PC-3 (cell line): ENCODE data around the gene PACSIN2. TPM values are rescaled to one million over a fixed set of nuclear protein-coding genes. Genes with fewer than 3 reads are reported as not detected.

ENCODE experiments used
- ATAC-seq: fragments of 200-7000 bp; cut with Tn5 transposase; 2 replicates; pipeline ENCODE4 v1.9.1; 2020; ENCODE audit warnings: mild to moderate bottlenecking, moderate library complexity
- BruUV-seq: library from RNA; stranded (reverse); fragments of 400-500 nt; replicated peaks from 2 replicates; lab custom pipeline; 2021; lab: Mats Ljungman, UMichigan
- CTCF ChIA-PET: fragments of 300-600 bp; sonication (Branson Sonifier 250); formaldehyde crosslinking; loops from one replicate; lab custom pipeline; 2022; ENCODE audit warnings: antibody characterized with exemption; lab: Charles Lee
- POLR2A ChIA-PET: fragments of 300-600 bp; sonication (Branson Sonifier 250); formaldehyde crosslinking; loops from one replicate; lab custom pipeline; 2022; ENCODE audit warnings: antibody characterized with exemption; ENCODE audit not compliant: unreplicated experiment; lab: Charles Lee
- DNase-seq: peaks from one replicate; pipeline ENCODE4 v3.0.0-alpha.2; 2015
- H2AFZ ChIP-seq: fragments of 300-600 bp; sonication (generic); 2 replicates; pipeline ENCODE4 v1.6.0; 2016; ENCODE audit warnings: antibody characterized with exemption, low read length
- H3F3A ChIP-seq: fragments of 300-600 bp; sonication (generic); one replicate; pipeline ENCODE4 v1.6.0; 2017; ENCODE audit warnings: antibody characterized with exemption, low read length, control low read depth, mild to moderate bottlenecking; ENCODE audit not compliant: unreplicated experiment
- H3K27ac ChIP-seq: fragments of 300-600 bp; sonication (generic); 2 replicates; pipeline ENCODE4 v1.5.1; 2016; ENCODE audit warnings: mild to moderate bottlenecking, low read length
- H3K27me3 ChIP-seq: fragments of 300-600 bp; sonication (generic); 2 replicates; pipeline ENCODE4 v1.6.1; 2016; ENCODE audit warnings: low read length, mixed read lengths
- H3K36me3 ChIP-seq: fragments of 300-600 bp; sonication (generic); 2 replicates; pipeline ENCODE4 v1.6.1; 2016; ENCODE audit warnings: low read depth, mixed run types, low read length, mixed read lengths
- H3K4me1 ChIP-seq: fragments of 300-600 bp; sonication (generic); 2 replicates; pipeline ENCODE4 v1.5.1; 2016; ENCODE audit warnings: low read length; ENCODE audit not compliant: insufficient read depth
- H3K4me2 ChIP-seq: fragments of 300-600 bp; sonication (generic); 2 replicates; pipeline ENCODE4 v1.6.0; 2016; ENCODE audit warnings: low read length
- H3K4me3 ChIP-seq: fragments of 300-600 bp; sonication (generic); 2 replicates; pipeline ENCODE4 v1.5.1; 2016; ENCODE audit warnings: mild to moderate bottlenecking, low read length, mixed read lengths
- H3K79me2 ChIP-seq: fragments of 300-600 bp; sonication (generic); 2 replicates; pipeline ENCODE4 v1.6.1; 2017; ENCODE audit warnings: low read length, mixed read lengths
- H3K9ac ChIP-seq: fragments of 300-600 bp; sonication (generic); 2 replicates; pipeline ENCODE4 v1.6.0; 2016; ENCODE audit warnings: mild to moderate bottlenecking, low read length
- H3K9me2 ChIP-seq: fragments of 300-600 bp; sonication (generic); replicated peaks from 2 replicates; pipeline ENCODE4 v1.6.1; 2016; ENCODE audit warnings: mixed run types, low read length, mixed read lengths
- H3K9me3 ChIP-seq: fragments of 300-600 bp; sonication (generic); 2 replicates; pipeline ENCODE4 v1.6.1; 2016; ENCODE audit warnings: low read length, mixed read lengths
- H4K20me1 ChIP-seq: fragments of 300-600 bp; sonication (generic); 2 replicates; pipeline ENCODE4 v1.6.1; 2016; ENCODE audit warnings: low read length, mixed read lengths
- EZH2 ChIP-seq: fragments of 300-600 bp; sonication (generic); IDR thresholded peaks from one replicate; pipeline ENCODE4 v1.6.1; 2017; ENCODE audit warnings: antibody characterized with exemption, mild to moderate bottlenecking, low read length; ENCODE audit not compliant: unreplicated experiment
- EZH2phosphoT487 ChIP-seq: fragments of 300-600 bp; sonication (generic); IDR thresholded peaks from 2 replicates; pipeline ENCODE4 v1.6.1; 2018; ENCODE audit warnings: mild to moderate bottlenecking, antibody characterized with exemption, low read length, borderline replicate concordance
- intact Hi-C: fragments of 100-400 bp; cut with micrococcal nuclease; formaldehyde crosslinking; loops from 2 replicates; pipeline ENCODE4 v1.9.0; 2023
- total RNA-seq: library from RNA; depleted of rRNA; stranded (reverse); fragments of >200 nt; gene quantifications from 2 replicates; pipeline ENCODE4 v1.2.3, GENCODE V29; 2014
- TF ChIP-seq, protein P1 (sequence below): fragments of 300-600 bp; sonication (generic); conservative IDR thresholded peaks from 2 replicates; pipeline ENCODE4 v1.5.1; 2017; ENCODE audit warnings: antibody characterized with exemption, low read depth, mild to moderate bottlenecking, low read length

PACSIN2 gene
- total RNA-seq, 1 experiment from 2014 or later: 25.7 TPM

DNA sequence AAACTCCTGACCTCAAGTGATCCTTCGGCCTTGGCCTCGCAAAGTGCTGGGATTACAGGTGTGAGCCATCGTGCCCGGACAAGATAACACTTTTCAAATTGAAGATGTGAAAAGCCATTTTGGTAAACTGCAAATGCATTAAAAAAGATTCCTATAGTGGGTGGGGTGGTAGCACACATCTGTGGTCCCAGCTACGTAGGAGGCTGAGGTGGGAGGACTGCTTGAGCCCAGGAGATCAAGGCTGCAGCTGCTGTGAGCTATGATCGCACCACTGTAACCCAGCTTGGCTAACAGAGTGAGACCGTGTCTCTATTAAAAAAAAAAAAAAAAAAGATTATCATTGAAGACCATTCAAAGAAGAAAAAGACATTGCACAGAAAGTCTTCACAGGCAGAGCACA lies 140.9 kb downstream of the PACSIN2 start:
- DNase-seq (no peak), ATAC-seq (no peak)
- TF ChIP-seq EZH2phosphoT487 (no peak), EZH2 (no peak)
- TF ChIP-seq, protein P1, sequence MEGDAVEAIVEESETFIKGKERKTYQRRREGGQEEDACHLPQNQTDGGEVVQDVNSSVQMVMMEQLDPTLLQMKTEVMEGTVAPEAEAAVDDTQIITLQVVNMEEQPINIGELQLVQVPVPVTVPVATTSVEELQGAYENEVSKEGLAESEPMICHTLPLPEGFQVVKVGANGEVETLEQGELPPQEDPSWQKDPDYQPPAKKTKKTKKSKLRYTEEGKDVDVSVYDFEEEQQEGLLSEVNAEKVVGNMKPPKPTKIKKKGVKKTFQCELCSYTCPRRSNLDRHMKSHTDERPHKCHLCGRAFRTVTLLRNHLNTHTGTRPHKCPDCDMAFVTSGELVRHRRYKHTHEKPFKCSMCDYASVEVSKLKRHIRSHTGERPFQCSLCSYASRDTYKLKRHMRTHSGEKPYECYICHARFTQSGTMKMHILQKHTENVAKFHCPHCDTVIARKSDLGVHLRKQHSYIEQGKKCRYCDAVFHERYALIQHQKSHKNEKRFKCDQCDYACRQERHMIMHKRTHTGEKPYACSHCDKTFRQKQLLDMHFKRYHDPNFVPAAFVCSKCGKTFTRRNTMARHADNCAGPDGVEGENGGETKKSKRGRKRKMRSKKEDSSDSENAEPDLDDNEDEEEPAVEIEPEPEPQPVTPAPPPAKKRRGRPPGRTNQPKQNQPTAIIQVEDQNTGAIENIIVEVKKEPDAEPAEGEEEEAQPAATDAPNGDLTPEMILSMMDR: no peak
- H4K20me1 ChIP-seq: no peaks in the 10 kb centered on the region
- no peaks in the 10 kb centered on the region for H3K4me1 ChIP-seq
- no peaks in the 10 kb centered on the region for H3K9me2 ChIP-seq
- ChIA-PET CTCF (no interaction called here), POLR2A (no interaction called here)
- H3K27me3 ChIP-seq: no peaks in the 10 kb centered on the region
- no peaks in the 10 kb centered on the region for H3K79me2 ChIP-seq
- no peaks in the 10 kb centered on the region for H3K9me3 ChIP-seq
- intact Hi-C loops: no loop called here
- no peak overlapping the region for H3K4me3 ChIP-seq
- no peaks in the 10 kb centered on the region for H3F3A ChIP-seq
- no TSS peak for BruUV-seq
- no peak overlapping the region for H2AFZ ChIP-seq
- no peak overlapping the region for H3K9ac ChIP-seq
- no peak overlapping the region for H3K27ac ChIP-seq
- no peaks in the 10 kb centered on the region; the same call in 1 of the 2 replicates for H3K36me3 ChIP-seq
- no peak overlapping the region for H3K4me2 ChIP-seq

DNA sequence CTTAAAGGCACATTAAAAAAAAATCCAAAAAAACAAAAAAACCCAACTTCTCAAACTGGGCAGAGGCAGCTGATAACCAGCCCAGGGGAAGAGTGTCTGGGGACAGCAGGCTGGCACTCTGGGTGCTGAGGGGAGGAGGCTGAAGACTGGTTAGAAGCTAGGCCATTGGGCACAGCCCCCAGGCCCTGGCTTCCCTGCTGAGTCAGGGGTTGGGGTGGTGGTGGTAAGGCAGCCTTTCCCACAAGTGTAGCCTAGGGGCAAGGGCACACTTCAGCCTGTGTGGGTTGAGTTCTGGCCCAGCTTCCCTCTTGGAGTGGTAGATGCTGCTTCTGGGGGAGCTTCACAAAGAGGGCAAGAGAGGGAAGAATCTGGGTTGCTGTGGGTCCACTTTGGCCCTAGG lies 141.6 kb downstream of the PACSIN2 start:
- BruUV-seq: no TSS peak
- POLR2A ChIA-PET: no interaction called here
- ATAC-seq (no peak), DNase-seq (peak; percentile 9)
- H3K9me3 ChIP-seq: no peaks in the 10 kb centered on the region
- no peaks in the 10 kb centered on the region for H3K27me3 ChIP-seq
- no peak overlapping the region for H3K27ac ChIP-seq
- CTCF ChIA-PET: no interaction called here
- H2AFZ ChIP-seq: no peak overlapping the region
- intact Hi-C loops: no loop called here
- H3K9me2 ChIP-seq: no peaks in the 10 kb centered on the region
- H3F3A ChIP-seq: no peaks in the 10 kb centered on the region
- no peak for TF ChIP-seq EZH2phosphoT487
- TF ChIP-seq EZH2: no peak
- TF ChIP-seq, protein P1: no peak
- peaks cover 3% of the 10 kb centered on the region; the same call in 1 of the 2 replicates for H3K4me1 ChIP-seq
- no peaks in the 10 kb centered on the region; the same call in 1 of the 2 replicates for H3K36me3 ChIP-seq
- H4K20me1 ChIP-seq: no peaks in the 10 kb centered on the region
- H3K9ac ChIP-seq: no peak overlapping the region
- H3K79me2 ChIP-seq: no peaks in the 10 kb centered on the region
- H3K4me3 ChIP-seq: no peak overlapping the region
- no peak overlapping the region for H3K4me2 ChIP-seq

- no peaks in the 10 kb centered on the region for H3K27me3 ChIP-seq
- BruUV-seq: no TSS peak
- ATAC-seq (no peak), DNase-seq (no peak)
- no peaks in the 10 kb centered on the region for H3K9me2 ChIP-seq
- H3K36me3 ChIP-seq: no peaks in the 10 kb centered on the region; the same call in 1 of the 2 replicates
- no peaks in the 10 kb centered on the region for H3F3A ChIP-seq
- no peak overlapping the region for H3K9ac ChIP-seq
- no peak overlapping the region for H2AFZ ChIP-seq
- H3K27ac ChIP-seq: no peak overlapping the region
- H3K4me2 ChIP-seq: no peak overlapping the region
- H3K9me3 ChIP-seq: no peaks in the 10 kb centered on the region
- H3K79me2 ChIP-seq: no peaks in the 10 kb centered on the region
- no peak for TF ChIP-seq EZH2
- TF ChIP-seq, protein P1: no peak
- TF ChIP-seq EZH2phosphoT487: no peak
- intact Hi-C loops: no loop called here
- H3K4me3 ChIP-seq: no peak overlapping the region
- ChIA-PET CTCF (no interaction called here), POLR2A (no interaction called here)
- peaks cover 5% of the 10 kb centered on the region; the same call in 1 of the 2 replicates for H3K4me1 ChIP-seq
- H4K20me1 ChIP-seq: no peaks in the 10 kb centered on the region
These were observed 142.1 kb downstream of the PACSIN2 start for GRCh38 chr22:42872821-42873220.
